GM13976 (cell line): Measurements from ENCODE around the gene GABRB2.

Source experiments
- DNase-seq: peaks from one replicate; pipeline ENCODE4 v3.0.0; 2012; ENCODE audit warnings: low spot score
- in situ Hi-C: fragments of 300-500 bp; cut with MboI; formaldehyde crosslinking; loops from one replicate; pipeline ENCODE4 v1.12.0; 2022; ENCODE audit warnings: low sequenced_read_pairs, mixed read lengths, inconsistent platforms; ENCODE audit not compliant: unreplicated experiment
- TF ChIP-seq, protein P1 (sequence below): IDR thresholded peaks from 2 replicates; pipeline ENCODE4 v1.5.1; 2012; ENCODE audit warnings: borderline replicate concordance, mild to moderate bottlenecking; ENCODE audit not compliant: insufficient read depth; ENCODE audit errors: extremely low read depth, missing control alignments, control extremely low read depth

GABRB2 gene

DNA sequence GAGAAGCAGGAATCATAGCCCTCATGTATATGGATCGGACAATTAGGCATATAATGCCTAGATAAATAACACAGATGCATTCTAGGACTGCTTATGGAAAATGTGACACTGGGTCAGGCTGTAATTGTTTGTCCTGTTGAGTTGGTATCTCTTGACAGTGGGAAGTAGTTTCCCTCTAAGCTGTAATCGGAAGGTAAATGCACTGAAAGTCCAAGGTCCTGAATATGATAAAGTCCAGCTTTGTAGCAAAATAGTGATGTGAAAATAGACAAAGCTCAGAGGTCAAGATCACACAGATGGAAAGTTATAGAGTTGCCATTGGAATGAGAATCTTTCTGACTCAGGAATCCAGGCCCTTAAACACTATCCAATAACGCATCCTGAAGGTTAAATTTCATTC lies 214.2 kb downstream of the GABRB2 start:
- DNase-seq, result no peak
- TF ChIP-seq, protein P1, sequence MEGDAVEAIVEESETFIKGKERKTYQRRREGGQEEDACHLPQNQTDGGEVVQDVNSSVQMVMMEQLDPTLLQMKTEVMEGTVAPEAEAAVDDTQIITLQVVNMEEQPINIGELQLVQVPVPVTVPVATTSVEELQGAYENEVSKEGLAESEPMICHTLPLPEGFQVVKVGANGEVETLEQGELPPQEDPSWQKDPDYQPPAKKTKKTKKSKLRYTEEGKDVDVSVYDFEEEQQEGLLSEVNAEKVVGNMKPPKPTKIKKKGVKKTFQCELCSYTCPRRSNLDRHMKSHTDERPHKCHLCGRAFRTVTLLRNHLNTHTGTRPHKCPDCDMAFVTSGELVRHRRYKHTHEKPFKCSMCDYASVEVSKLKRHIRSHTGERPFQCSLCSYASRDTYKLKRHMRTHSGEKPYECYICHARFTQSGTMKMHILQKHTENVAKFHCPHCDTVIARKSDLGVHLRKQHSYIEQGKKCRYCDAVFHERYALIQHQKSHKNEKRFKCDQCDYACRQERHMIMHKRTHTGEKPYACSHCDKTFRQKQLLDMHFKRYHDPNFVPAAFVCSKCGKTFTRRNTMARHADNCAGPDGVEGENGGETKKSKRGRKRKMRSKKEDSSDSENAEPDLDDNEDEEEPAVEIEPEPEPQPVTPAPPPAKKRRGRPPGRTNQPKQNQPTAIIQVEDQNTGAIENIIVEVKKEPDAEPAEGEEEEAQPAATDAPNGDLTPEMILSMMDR, result no peak
- in situ Hi-C loops, result no loop called here

DNA sequence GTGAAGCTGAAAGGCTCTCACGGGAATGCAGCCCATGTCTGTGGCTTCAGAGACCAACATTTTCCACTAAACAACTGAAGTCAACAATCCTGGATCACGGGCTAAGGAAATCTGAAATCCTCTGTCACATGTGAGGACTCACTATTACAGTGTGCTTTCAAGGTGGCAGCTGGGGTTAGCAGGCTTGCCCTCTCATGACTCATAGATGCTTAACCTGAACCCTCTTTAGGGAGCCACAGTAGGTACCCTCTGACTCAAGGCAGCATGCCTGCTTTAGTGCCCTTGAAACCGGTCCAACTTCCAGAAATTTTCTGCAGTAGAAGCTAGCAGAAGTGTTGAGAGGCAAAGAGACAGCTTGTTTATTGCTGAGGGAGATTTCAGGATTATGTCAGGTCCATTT lies 232.5 kb downstream of the GABRB2 start:
- in situ Hi-C loops, result no loop called here
- no peak for DNase-seq
- TF ChIP-seq, protein P1, result no peak

DNA sequence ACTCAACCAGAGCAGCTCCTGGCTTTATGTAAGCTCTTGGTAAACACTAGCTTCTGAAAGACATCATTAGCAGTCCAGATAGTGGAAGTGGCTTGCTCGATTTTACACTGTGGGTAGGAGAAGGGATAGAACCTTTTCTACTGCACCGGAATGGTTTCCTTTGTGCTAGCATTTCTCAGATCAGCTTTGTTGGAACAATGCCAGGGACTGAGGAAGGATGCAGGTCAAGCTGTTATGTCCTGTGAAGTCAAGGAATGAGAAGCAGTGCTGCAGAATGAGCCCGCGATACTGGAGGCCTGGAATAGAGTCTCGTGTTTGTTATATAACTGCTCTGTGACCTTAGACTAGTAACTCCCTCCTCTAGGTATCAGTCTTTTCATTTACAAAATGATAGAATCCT lies 233.6 kb downstream of the GABRB2 start:
- in situ Hi-C loops, result no loop called here
- TF ChIP-seq, protein P1, result no peak
- DNase-seq, result no peak

DNA sequence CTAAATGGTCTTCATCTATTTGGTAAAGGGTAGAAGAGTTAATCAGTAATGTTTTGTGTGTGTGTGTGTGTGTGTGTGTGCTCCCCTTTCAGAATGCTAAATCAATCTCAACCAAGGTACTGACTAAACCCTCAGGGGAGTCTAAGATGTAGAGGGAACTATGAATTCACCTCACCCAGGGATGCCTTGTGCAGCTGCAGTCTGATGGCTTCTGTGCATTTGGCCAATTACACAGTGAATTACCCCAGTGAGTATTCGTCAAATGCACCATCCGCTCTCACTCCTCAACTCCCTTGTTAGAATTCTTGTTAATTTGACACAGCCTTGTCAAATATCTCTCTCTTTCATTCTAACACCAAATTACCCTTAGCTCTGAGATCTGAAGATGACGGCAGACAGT lies 234.6 kb downstream of the GABRB2 start:
- TF ChIP-seq, protein P1, result no peak
- no peak for DNase-seq
- in situ Hi-C loops, result no loop called here

DNA sequence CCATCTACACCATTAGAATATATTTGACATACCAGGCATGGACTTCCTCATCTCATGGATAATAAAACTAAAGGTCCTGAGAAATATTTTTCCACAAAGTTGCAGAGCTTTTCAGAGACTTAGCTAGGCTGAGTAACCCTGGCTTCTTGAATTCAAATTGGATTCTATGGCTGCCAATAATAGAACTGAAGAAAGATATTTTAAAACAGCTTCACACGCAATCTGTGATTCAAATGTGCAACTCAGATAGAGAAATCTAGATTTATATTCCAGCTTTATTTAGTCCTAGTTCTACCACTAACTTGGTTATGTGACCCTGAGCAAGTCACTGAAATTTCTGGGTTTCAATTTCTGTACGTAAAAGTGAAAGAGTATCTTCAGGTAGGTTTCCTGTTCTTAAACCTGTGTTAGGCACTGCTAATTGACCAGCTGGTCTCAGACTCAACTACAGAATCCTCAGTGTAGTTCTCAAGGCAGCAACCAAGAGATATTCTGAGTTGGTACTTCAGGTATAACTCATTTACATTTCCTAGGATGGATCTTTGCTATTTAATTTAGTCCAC lies 235.3 kb downstream of the GABRB2 start:
- in situ Hi-C loops, result no loop called here
- peak; percentile 34 for DNase-seq
- TF ChIP-seq, protein P1, result no peak

DNA sequence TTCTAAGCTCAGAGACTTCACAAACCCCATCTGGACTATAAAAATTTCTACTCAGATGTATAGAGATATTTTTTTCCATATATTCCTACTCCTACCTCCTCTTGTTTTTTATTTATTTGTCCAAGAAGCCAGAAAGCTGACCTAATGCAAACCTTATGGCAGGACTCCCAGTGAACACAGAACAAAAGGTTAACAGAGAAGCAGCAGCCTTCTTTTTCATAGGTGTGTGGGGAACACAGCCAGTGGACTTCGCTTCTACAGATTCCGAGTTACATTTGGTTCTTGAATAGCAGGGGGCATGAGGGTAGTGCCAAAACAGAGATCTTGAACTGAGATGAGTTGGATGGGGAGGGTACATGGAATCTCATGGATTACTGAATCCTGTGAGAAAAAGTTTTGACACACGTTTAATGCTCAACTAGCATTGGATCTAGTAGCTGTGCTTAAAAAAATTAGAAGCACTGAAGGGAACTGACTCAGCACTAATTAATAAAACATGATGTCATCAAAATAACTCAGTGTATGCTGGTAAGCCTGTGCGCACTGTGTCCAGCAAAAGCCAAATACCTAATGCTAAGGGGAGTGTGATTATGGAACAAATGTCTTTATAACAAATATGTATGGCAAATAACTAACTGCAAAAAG lies 240.1 kb downstream of the GABRB2 start:
- in situ Hi-C loops, result no loop called here
- TF ChIP-seq, protein P1, result no peak
- no peak for DNase-seq
